Raji (cell line): ENCODE data around the gene CPED1.

ENCODE experiments used
- POLR2A ChIP-seq: IDR thresholded peaks from 2 replicates; pipeline ENCODE4 v1.6.1; 2011; ENCODE audit warnings: low read depth, low read length, control low read depth; ENCODE audit not compliant: insufficient read depth

Gene CPED1

DNA sequence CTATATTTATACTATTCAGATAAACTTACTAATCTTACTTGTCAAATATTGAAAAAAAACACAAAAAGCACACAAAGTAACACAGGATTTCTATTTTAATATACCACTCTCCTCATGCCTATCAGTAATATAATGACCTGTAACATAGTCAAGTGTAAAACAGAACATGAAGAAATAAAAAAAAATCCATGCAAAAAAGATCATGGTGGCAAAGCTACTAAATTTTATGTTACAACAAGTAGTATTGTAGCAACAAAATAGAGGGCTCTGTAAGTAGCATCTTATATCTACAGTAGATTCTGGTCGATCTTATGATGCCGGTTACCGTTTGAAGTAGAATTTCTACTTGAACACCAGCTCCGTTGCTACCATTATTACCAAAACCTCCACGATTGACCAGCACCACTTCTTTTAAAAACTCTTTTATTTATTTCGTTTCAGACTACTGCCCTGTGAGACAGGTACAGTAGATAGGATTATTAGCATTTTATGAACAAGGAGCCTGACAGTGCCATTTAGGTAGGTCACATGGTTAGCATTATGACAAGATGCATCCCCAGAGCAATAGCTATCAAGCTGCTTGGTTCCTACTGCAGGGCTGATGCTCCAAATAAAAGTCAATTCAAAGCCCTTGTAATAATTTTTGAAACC lies 2.1 kb downstream of the CPED1 start:
- TF ChIP-seq POLR2A = no peak

GRCh38 chr7:120991161-120991560 lies 2.6 kb downstream of the CPED1 start:
- no peak for TF ChIP-seq POLR2A

GRCh38 chr7:120991581-120991980 lies 3.1 kb downstream of the CPED1 start:
- no peak for TF ChIP-seq POLR2A

GRCh38 chr7:120992272-120992964 lies 3.9 kb downstream of the CPED1 start:
- no peak for TF ChIP-seq POLR2A

DNA sequence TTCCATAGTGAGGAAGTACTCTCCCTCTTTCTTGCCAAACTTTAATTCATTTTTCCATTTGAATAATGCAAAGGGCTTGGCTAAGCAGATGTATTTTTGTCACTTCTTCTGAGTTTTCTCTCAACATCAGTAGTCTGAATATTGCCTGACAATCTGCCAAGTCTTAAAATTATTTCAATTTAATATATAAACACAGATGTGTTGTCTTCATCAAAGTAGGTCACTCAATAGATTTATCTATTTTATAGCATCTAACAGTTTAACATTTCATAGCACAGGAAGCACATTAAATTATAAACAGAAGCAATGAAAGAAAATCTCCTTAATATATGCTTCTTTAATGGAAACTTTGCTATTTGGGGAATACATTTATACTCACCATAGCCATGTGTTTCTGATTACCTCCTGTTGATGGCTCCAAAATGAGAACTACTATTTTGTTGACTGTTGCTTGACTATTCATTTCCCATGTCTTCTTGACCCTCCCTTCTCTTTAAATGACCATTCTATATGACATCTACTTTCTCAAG lies 4.5 kb downstream of the CPED1 start:
- no peak for TF ChIP-seq POLR2A

- no peak for TF ChIP-seq POLR2A
Observed at GRCh38 chr7:120993553-120994191, 5.2 kb downstream of the CPED1 start.

- TF ChIP-seq POLR2A = no peak
Observed at GRCh38 chr7:120994512-120995410, 6.2 kb downstream of the CPED1 start.

- TF ChIP-seq POLR2A = no peak
Observed at GRCh38 chr7:120995654-120996053, 7.1 kb downstream of the CPED1 start.

GRCh38 chr7:120996333-120996987 lies 7.9 kb downstream of the CPED1 start:
- TF ChIP-seq POLR2A = no peak

GRCh38 chr7:120996988-120997345 lies 8.5 kb downstream of the CPED1 start:
- TF ChIP-seq POLR2A = no peak

- no peak for TF ChIP-seq POLR2A
Observed at GRCh38 chr7:120997882-120998474, 9.5 kb downstream of the CPED1 start.

DNA sequence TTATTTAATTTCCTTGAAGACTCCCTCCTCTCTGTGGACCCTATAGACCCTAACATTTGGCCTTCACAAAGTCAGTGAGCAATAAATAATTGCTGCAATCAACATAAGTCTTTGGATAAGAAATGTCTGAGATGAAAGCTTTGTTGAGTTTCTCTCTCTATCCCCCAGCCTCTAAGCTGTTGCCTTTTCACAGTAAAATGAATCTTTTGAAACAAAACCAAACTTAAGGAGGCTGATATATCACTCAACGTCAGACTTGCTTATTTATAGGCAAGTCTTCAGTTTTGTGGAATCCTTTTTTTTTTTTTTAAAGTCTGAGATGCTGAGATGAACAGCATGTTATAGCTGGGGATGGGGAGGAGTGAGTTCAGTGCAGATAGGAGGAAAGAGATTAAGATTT lies 10.0 kb downstream of the CPED1 start:
- TF ChIP-seq POLR2A = no peak

- TF ChIP-seq POLR2A = no peak
Observed at GRCh38 chr7:120998996-120999565, 10.6 kb downstream of the CPED1 start.
